ENCODE data around the gene TMEM94. TPM values are rescaled to one million over a fixed set of nuclear protein-coding genes. Genes with fewer than 3 reads are reported as not detected.
A peak's percentile ranks its signal among the peaks of the same experiment; 100 is the strongest.

Gene TMEM94
- total and polyA plus RNA-seq, 2 of the 13 experiments (the other 11 are each of a cell fraction or from before 2014, with no cell fraction given) = 32.6 to 134 TPM

DNA sequence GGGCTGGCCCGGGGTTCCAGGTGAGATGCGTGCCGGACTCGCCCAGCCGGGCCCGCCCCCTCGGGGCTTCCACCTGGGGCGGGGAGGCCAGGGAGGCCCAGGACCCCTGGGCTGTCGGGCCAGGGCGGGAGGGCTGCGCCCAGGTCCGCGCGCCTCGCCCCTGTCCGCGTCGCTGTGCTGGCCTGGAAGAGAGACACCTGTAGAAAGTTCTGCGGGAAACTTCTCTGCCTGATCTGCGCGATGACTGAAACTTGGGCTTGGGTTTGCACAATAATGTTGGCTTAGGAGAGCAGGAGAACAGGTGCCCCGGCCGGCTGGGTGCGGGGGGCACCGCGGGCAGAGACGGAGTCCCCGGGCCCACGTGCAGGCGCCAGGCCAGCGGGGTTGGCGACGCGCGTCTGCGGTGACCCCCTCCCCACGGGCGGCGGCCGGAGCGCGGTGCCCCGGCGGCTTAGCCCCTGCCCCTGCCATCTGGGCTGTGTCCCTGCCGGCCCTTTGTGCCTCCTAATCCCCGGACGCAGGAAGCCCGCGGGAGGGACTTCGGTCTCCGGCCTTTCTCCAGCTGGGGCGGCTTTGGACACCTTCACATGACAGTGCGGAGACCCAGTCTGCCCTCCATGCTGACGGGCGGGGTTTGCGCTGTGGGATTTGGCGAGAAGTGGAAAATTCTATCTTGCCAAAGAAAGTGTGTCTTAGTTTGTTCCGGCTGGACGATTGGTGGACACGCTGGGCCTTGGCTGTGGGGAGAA is 69.5 kb downstream of the TMEM94 start (continued):
- TF ChIP-seq GLMP (CRISPR knock-in tag; IDR thresholded peaks at IDR 0.05; ENCODE audit: borderline replicate concordance) (no peak), RAD21 (CRISPR knock-in tag; IDR thresholded peaks at IDR 0.05) (peak; percentile 7; the same call in 1 of the 2 replicates), MED8 (CRISPR knock-in tag; IDR thresholded peaks at IDR 0.05; ENCODE audit: insufficient replicate concordance) (no peak), ISX (CRISPR knock-in tag; conservative IDR thresholded peaks at IDR 0.05) (0 out of 2 replicates have a peak, but pooled peaks have one; percentile 30), SRF (IDR thresholded peaks at IDR 0.05; ENCODE audit: low read depth, low read length) (no peak), ZNF407 (CRISPR knock-in tag; IDR thresholded peaks at IDR 0.05; ENCODE audit: not compliant biosample characterization) (peak; percentile 85), ZFP90 (CRISPR knock-in tag; IDR thresholded peaks at IDR 0.05; ENCODE audit: borderline replicate concordance) (no peak; the same call in 1 of the 2 replicates), NR1H2 (CRISPR knock-in tag; IDR thresholded peaks at IDR 0.05; ENCODE audit: borderline replicate concordance, low read depth) (no peak), SATB2 (CRISPR knock-in tag; IDR thresholded peaks at IDR 0.05) (no peak), SOX6 (IDR thresholded peaks at IDR 0.05) (no peak), SOX6 (CRISPR knock-in tag; IDR thresholded peaks at IDR 0.05) (no peak), BCL3 (CRISPR knock-in tag; IDR thresholded peaks at IDR 0.05) (peak; percentile 64), TEAD3 (CRISPR knock-in tag; optimal IDR thresholded peaks at IDR 0.05; ENCODE audit: borderline replicate concordance) (no peak), NKX3-1 (CRISPR knock-in tag; IDR thresholded peaks at IDR 0.05) (no peak), ZNF335 (CRISPR knock-in tag; IDR thresholded peaks at IDR 0.05) (no peak), MED13 (CRISPR knock-in tag; IDR thresholded peaks at IDR 0.05) (no peak; the same call in 1 of the 2 replicates), SIN3A (IDR thresholded peaks at IDR 0.05; ENCODE audit: borderline replicate concordance, low read depth, low read length) (peak; percentile 77; the same call in 1 of the 2 replicates), ATF7-NPFF (CRISPR knock-in tag; IDR thresholded peaks at IDR 0.05; ENCODE audit: low read depth) (peak; percentile 70)

Measured in HepG2 (cell line).